ENCODE measurements around the gene PTPN1. TPM values are rescaled to one million over a fixed set of nuclear protein-coding genes. Genes with fewer than 3 reads are reported as not detected.

Gene PTPN1
- total and polyA plus RNA-seq, 4 donors = 5.8 to 10.6 (median 9.7) TPM

GRCh38 chr20:50487397-50487796, 22.8 kb upstream of the PTPN1 start:
- DNase-seq (ENCODE audit: low spot score) = no peak
- H3K4me3 ChIP-seq (ENCODE audit: low read depth in 1 of 3, low read length in 3 of 3) = no peak overlapping the region
- TF ChIP-seq MAX (IDR thresholded peaks at IDR 0.05) (no peak), HNF4G (IDR thresholded peaks at IDR 0.05) (no peak), FOXA2 (IDR thresholded peaks at IDR 0.05) (no peak), REST (IDR thresholded peaks at IDR 0.05) (no peak)
- TF ChIP-seq, protein P1, sequence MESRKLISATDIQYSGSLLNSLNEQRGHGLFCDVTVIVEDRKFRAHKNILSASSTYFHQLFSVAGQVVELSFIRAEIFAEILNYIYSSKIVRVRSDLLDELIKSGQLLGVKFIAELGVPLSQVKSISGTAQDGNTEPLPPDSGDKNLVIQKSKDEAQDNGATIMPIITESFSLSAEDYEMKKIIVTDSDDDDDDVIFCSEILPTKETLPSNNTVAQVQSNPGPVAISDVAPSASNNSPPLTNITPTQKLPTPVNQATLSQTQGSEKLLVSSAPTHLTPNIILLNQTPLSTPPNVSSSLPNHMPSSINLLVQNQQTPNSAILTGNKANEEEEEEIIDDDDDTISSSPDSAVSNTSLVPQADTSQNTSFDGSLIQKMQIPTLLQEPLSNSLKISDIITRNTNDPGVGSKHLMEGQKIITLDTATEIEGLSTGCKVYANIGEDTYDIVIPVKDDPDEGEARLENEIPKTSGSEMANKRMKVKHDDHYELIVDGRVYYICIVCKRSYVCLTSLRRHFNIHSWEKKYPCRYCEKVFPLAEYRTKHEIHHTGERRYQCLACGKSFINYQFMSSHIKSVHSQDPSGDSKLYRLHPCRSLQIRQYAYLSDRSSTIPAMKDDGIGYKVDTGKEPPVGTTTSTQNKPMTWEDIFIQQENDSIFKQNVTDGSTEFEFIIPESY (IDR thresholded peaks at IDR 0.05) = no peak
- H3K4me1 ChIP-seq (ENCODE audit: control insufficient read depth in 4 of 4, insufficient read depth in 4 of 4, low read length in 3 of 4) = peaks cover 0 to 14% (median 2%) of the 10 kb centered on the region in 4 donors
- H3K27me3 ChIP-seq (ENCODE audit: control insufficient read depth in 4 of 4, insufficient read depth in 4 of 4, low read length in 3 of 4) = no peaks in the 10 kb centered on the region
- H3K9me3 ChIP-seq (ENCODE audit: control insufficient read depth in 4 of 4, low read length in 3 of 4) = no peaks in the 10 kb centered on the region
- H3K36me3 ChIP-seq (ENCODE audit: control insufficient read depth in 4 of 4, insufficient read depth in 3 of 4, low read depth in 1 of 4, low read length in 3 of 4) = no peaks in the 10 kb centered on the region
- H3K27ac ChIP-seq (ENCODE audit: low read depth in 1 of 2, low read length in 2 of 2) = no peak overlapping the region
- WGBS = 75% methylated on average over 4 of the region's 4 CpGs
- H3K9ac ChIP-seq (ENCODE audit: low read depth in 1 of 2, low read length in 2 of 2) = no peak overlapping the region

- no peak overlapping the region for H3K27ac ChIP-seq (ENCODE audit: low read depth in 1 of 2, low read length in 2 of 2)
- no peaks in the 10 kb centered on the region for H3K27me3 ChIP-seq (ENCODE audit: control insufficient read depth in 4 of 4, insufficient read depth in 4 of 4, low read length in 3 of 4)
- peaks cover 0 to 12% (median 2%) of the 10 kb centered on the region in 4 donors for H3K4me1 ChIP-seq (ENCODE audit: control insufficient read depth in 4 of 4, insufficient read depth in 4 of 4, low read length in 3 of 4)
- H3K9ac ChIP-seq (ENCODE audit: low read depth in 1 of 2, low read length in 2 of 2) = no peak overlapping the region
- no peaks in the 10 kb centered on the region for H3K36me3 ChIP-seq (ENCODE audit: control insufficient read depth in 4 of 4, insufficient read depth in 3 of 4, low read depth in 1 of 4, low read length in 3 of 4)
- no peak for DNase-seq (ENCODE audit: low spot score)
- no peak overlapping the region for H3K4me3 ChIP-seq (ENCODE audit: low read depth in 1 of 3, low read length in 3 of 3)
- 79% methylated on average over 10 of the region's 10 CpGs for WGBS
- no peak for TF ChIP-seq FOXA1 (IDR thresholded peaks at IDR 0.05)
- no peak for TF ChIP-seq EGR1 (IDR thresholded peaks at IDR 0.05; ENCODE audit: low read depth in 2 of 2)
- no peak for TF ChIP-seq REST (IDR thresholded peaks at IDR 0.05)
- no peak for TF ChIP-seq JUND (IDR thresholded peaks at IDR 0.05)
- TF ChIP-seq HNF4A (conservative IDR thresholded peaks at IDR 0.05) = no peak
- TF ChIP-seq, protein P1 (IDR thresholded peaks at IDR 0.05) = no peak
- TF ChIP-seq SP1 (IDR thresholded peaks at IDR 0.05) = no peak
- H3K9me3 ChIP-seq (ENCODE audit: control insufficient read depth in 4 of 4, low read length in 3 of 4) = no peaks in the 10 kb centered on the region
Measured at GRCh38 chr20:50488236-50488806, 21.9 kb upstream of the PTPN1 start.
